HEK293 (cell line): ENCODE measurements around the gene TINAGL1.

Experiments
- ZBTB1 ChIP-seq: fragments of 450-650 bp; formaldehyde crosslinking; IDR thresholded peaks from 2 replicates; pipeline ENCODE4 v1.5.1; 2016; ENCODE audit warnings: missing biosample characterization, missing genetic modification characterization
- ZBTB21 ChIP-seq: fragments of 450-650 bp; formaldehyde crosslinking; IDR thresholded peaks from 2 replicates; pipeline ENCODE4 v1.5.1; 2017; ENCODE audit warnings: missing biosample characterization, missing genetic modification characterization
- ZNF10 ChIP-seq: fragments of 450-650 bp; formaldehyde crosslinking; IDR thresholded peaks from 2 replicates; pipeline ENCODE4 v1.5.1; 2017; ENCODE audit warnings: missing biosample characterization, missing genetic modification characterization
- ZNF140 ChIP-seq: fragments of 450-650 bp; formaldehyde crosslinking; IDR thresholded peaks from 2 replicates; pipeline ENCODE4 v1.5.1; 2016; ENCODE audit warnings: missing biosample characterization, missing genetic modification characterization
- ZNF223 ChIP-seq: fragments of 450-650 bp; formaldehyde crosslinking; IDR thresholded peaks from 2 replicates; pipeline ENCODE4 v1.5.1; 2016; ENCODE audit warnings: missing biosample characterization, missing genetic modification characterization
- ZNF274 ChIP-seq, 2 experiments: fragments of 200-500 bp in 1 of 2; fragments of 450-650 bp in 1 of 2; sonication (Bioruptor generic) in 1 of 2; formaldehyde crosslinking in 1 of 2; IDR thresholded peaks; 2 replicates each; pipeline versions ENCODE4 v1.5.1 to v1.6.1; 2014 to 2016; ENCODE audit warnings: borderline replicate concordance in 1 of 2, inconsistent platforms in 1 of 2, low read length in 1 of 2, missing biosample characterization in 1 of 2, missing genetic modification characterization in 1 of 2
- ZNF350 ChIP-seq: fragments of 450-650 bp; formaldehyde crosslinking; IDR thresholded peaks from 2 replicates; pipeline ENCODE4 v1.5.0; 2017; ENCODE audit warnings: missing biosample characterization, mild to moderate bottlenecking, missing genetic modification characterization
- TF ChIP-seq, protein P1 (sequence below): fragments of 450-650 bp; formaldehyde crosslinking; IDR thresholded peaks from 2 replicates; pipeline ENCODE4 v1.5.1; 2016; ENCODE audit warnings: missing biosample characterization, missing genetic modification characterization
- TF ChIP-seq, protein P2 (sequence below): fragments of 450-650 bp; formaldehyde crosslinking; IDR thresholded peaks from 2 replicates; pipeline ENCODE4 v1.5.1; 2016; ENCODE audit warnings: missing biosample characterization, missing genetic modification characterization

DNA sequence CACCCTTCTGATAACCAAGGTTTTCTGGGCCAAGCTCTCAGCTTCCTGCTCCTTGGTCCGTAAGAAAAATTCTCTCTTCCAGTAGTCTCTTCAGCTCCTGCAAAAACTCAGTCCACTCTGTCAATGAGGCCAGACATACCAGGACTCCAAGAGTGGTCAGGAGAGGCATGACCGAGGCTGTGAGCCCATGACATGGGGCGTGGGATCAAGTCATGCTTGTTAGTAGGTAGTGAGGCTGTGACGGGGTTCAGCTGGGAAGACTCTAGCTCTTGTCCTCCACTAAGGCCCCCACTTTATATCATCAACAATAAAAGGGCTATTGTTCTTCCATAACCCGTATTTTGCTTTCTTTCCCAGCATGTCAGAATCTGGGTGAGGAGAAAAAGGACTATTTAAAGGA, 31.0 kb downstream of the TINAGL1 start:
- TF ChIP-seq, protein P1, sequence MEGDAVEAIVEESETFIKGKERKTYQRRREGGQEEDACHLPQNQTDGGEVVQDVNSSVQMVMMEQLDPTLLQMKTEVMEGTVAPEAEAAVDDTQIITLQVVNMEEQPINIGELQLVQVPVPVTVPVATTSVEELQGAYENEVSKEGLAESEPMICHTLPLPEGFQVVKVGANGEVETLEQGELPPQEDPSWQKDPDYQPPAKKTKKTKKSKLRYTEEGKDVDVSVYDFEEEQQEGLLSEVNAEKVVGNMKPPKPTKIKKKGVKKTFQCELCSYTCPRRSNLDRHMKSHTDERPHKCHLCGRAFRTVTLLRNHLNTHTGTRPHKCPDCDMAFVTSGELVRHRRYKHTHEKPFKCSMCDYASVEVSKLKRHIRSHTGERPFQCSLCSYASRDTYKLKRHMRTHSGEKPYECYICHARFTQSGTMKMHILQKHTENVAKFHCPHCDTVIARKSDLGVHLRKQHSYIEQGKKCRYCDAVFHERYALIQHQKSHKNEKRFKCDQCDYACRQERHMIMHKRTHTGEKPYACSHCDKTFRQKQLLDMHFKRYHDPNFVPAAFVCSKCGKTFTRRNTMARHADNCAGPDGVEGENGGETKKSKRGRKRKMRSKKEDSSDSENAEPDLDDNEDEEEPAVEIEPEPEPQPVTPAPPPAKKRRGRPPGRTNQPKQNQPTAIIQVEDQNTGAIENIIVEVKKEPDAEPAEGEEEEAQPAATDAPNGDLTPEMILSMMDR, result no peak
- TF ChIP-seq ZNF223 (tag by site-specific recombination) (no peak), ZNF140 (tag by site-specific recombination) (no peak), ZBTB1 (tag by site-specific recombination) (no peak), ZNF10 (tag by site-specific recombination) (no peak), ZNF274 (IDR thresholded peaks at IDR 0.05; ENCODE audit: low read length) (no peak), ZNF274 (tag by site-specific recombination; IDR thresholded peaks at IDR 0.05; ENCODE audit: borderline replicate concordance) (no peak), ZNF350 (tag by site-specific recombination) (no peak), ZBTB21 (tag by site-specific recombination) (no peak)
- TF ChIP-seq, protein P2, sequence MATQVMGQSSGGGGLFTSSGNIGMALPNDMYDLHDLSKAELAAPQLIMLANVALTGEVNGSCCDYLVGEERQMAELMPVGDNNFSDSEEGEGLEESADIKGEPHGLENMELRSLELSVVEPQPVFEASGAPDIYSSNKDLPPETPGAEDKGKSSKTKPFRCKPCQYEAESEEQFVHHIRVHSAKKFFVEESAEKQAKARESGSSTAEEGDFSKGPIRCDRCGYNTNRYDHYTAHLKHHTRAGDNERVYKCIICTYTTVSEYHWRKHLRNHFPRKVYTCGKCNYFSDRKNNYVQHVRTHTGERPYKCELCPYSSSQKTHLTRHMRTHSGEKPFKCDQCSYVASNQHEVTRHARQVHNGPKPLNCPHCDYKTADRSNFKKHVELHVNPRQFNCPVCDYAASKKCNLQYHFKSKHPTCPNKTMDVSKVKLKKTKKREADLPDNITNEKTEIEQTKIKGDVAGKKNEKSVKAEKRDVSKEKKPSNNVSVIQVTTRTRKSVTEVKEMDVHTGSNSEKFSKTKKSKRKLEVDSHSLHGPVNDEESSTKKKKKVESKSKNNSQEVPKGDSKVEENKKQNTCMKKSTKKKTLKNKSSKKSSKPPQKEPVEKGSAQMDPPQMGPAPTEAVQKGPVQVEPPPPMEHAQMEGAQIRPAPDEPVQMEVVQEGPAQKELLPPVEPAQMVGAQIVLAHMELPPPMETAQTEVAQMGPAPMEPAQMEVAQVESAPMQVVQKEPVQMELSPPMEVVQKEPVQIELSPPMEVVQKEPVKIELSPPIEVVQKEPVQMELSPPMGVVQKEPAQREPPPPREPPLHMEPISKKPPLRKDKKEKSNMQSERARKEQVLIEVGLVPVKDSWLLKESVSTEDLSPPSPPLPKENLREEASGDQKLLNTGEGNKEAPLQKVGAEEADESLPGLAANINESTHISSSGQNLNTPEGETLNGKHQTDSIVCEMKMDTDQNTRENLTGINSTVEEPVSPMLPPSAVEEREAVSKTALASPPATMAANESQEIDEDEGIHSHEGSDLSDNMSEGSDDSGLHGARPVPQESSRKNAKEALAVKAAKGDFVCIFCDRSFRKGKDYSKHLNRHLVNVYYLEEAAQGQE (tag by site-specific recombination), result no peak
